GM23248 (cell line): Measurements from ENCODE around the gene ADRA2C.

Experiments
- EZH2 ChIP-seq: fragments of 200-600 bp; sonication (generic); IDR thresholded peaks from 2 replicates; pipeline ENCODE4 v1.6.1; 2018; ENCODE audit warnings: antibody characterized with exemption, mild to moderate bottlenecking; ENCODE audit not compliant: insufficient read depth, poor library complexity, severe bottlenecking
- EZH2phosphoT487 ChIP-seq: fragments of 200-600 bp; sonication (generic); IDR thresholded peaks from 2 replicates; pipeline ENCODE4 v1.6.1; 2018; ENCODE audit warnings: antibody characterized with exemption, moderate library complexity, mild to moderate bottlenecking, low read depth; ENCODE audit not compliant: insufficient read depth

DNA sequence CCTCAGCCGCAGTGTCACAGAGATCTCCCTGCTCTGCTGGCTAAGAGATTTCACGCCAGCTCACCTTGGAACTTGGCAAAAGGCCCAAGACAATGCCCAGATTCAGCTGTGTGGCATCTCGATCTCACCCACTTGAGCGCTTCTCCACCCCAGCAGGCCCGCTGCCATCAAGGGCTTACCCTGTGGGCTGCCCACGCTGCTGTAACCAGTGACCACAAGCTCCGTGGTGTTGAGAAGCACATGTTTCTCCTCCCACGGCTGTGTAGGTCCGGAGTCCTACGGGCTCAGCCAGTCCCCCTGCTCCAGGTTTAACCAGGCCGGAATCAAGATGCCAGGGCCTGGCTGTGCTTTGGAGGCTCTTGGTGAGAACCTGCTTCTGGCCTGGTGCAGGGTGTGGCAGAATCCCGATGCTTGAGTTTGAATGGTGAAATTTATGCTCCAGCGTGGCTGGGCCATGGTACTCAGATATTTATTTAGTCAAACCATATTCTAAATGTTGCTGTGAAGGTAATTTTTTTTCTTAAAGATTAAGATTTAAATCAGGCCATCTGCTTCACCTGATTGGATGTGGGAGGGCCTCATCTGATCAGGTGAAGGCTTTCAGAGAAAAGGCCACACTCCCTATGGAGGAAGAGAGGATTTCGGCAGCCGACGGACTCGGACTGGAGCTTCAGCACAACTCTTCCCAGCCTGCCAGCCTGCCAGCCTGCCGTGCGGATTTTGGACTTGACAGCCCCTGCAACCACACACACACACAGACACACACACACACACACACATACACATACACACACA, 24.8 kb upstream of the ADRA2C start:
- TF ChIP-seq EZH2phosphoT487 (no peak), EZH2 (no peak)
